OCI-LY7 (cell line): Measurements from ENCODE around the gene COL28A1. TPM values are rescaled to one million over a fixed set of nuclear protein-coding genes. Genes with fewer than 3 reads are reported as not detected.

Experiments
- BruUV-seq: library from RNA; stranded (reverse); fragments of 400-500 nt; replicated peaks from 2 replicates; lab custom pipeline; 2021; lab: Mats Ljungman, UMichigan
- CTCF ChIA-PET: fragments of 300-600 bp; sonication (Branson Sonifier 250); formaldehyde crosslinking; loops from one replicate; lab custom pipeline; 2022; ENCODE audit warnings: antibody characterized with exemption; ENCODE audit not compliant: unreplicated experiment; lab: Charles Lee
- POLR2A ChIA-PET: fragments of 300-600 bp; sonication (Branson Sonifier 250); formaldehyde crosslinking; loops from one replicate; lab custom pipeline; 2022; ENCODE audit warnings: antibody characterized with exemption; lab: Charles Lee
- DNase-seq: peaks from one replicate; pipeline ENCODE4 v3.0.0-alpha.2; 2015; ENCODE audit warnings: low spot score
- H2AFZ ChIP-seq: fragments of 200-600 bp; sonication (generic), shearing (Covaris generic); 2 replicates; pipeline ENCODE4 v1.6.1; 2014; ENCODE audit warnings: mild to moderate bottlenecking, antibody characterized with exemption, low read length, moderate library complexity
- H3K27ac ChIP-seq: fragments of 200-600 bp; sonication (generic); 2 replicates; pipeline ENCODE4 v1.5.1; 2014; ENCODE audit warnings: mixed run types, low read depth, mild to moderate bottlenecking, moderate library complexity, low read length, inconsistent platforms; ENCODE audit not compliant: poor library complexity, severe bottlenecking
- H3K36me3 ChIP-seq: fragments of 200-600 bp; sonication (generic); 2 replicates; pipeline ENCODE4 v1.6.1; 2014; ENCODE audit warnings: mild to moderate bottlenecking, antibody characterized with exemption, low read length, moderate library complexity, mixed read lengths; ENCODE audit not compliant: insufficient read depth
- H3K4me1 ChIP-seq: fragments of 200-600 bp; sonication (generic); 2 replicates; pipeline ENCODE4 v1.5.1; 2014; ENCODE audit warnings: mild to moderate bottlenecking, low read length; ENCODE audit not compliant: insufficient read depth, poor library complexity, severe bottlenecking
- H3K4me2 ChIP-seq: fragments of 200-600 bp; sonication (generic); 2 replicates; pipeline ENCODE4 v1.6.1; 2014; ENCODE audit warnings: mild to moderate bottlenecking, low read length
- H3K4me3 ChIP-seq: fragments of 200-600 bp; sonication (generic); 2 replicates; pipeline ENCODE4 v1.5.1; 2014; ENCODE audit warnings: mild to moderate bottlenecking, low read depth, low read length; ENCODE audit not compliant: poor library complexity, severe bottlenecking
- H3K79me2 ChIP-seq: fragments of 200-600 bp; sonication (generic); 2 replicates; pipeline ENCODE4 v1.6.1; 2016; ENCODE audit warnings: low read depth, mild to moderate bottlenecking, low read length, moderate library complexity, mixed read lengths; ENCODE audit not compliant: insufficient read depth
- H3K9me2 ChIP-seq: fragments of 200-600 bp; sonication (generic); 2 replicates; pipeline ENCODE4 v1.6.1; 2016; ENCODE audit warnings: mild to moderate bottlenecking, low read length, mixed read lengths; ENCODE audit not compliant: insufficient read depth
- H3K9me3 ChIP-seq: fragments of 200-600 bp; sonication (generic); 2 replicates; pipeline ENCODE4 v1.6.1; 2014; ENCODE audit warnings: mild to moderate bottlenecking, mixed run types, low read length, mixed read lengths
- H4K20me1 ChIP-seq: fragments of 200-600 bp; sonication (generic); 2 replicates; pipeline ENCODE4 v1.6.1; 2014; ENCODE audit warnings: mild to moderate bottlenecking, antibody characterized with exemption, low read length, moderate library complexity, mixed read lengths; ENCODE audit not compliant: insufficient read depth
- CTCF ChIP-seq: fragments of 200-600 bp; sonication (generic); conservative IDR thresholded peaks from 2 replicates; pipeline ENCODE4 v1.5.1; 2014; ENCODE audit warnings: mild to moderate bottlenecking, antibody characterized with exemption, low read length, moderate library complexity, mixed read lengths
- EZH2phosphoT487 ChIP-seq: fragments of 200-600 bp; sonication (generic); IDR thresholded peaks from 2 replicates; pipeline ENCODE4 v1.6.1; 2018; ENCODE audit warnings: low read depth, borderline replicate concordance, mild to moderate bottlenecking, mixed run types, antibody characterized with exemption, low read length, moderate library complexity, mixed read lengths
- intact Hi-C: fragments of 100-400 bp; cut with micrococcal nuclease; formaldehyde crosslinking; loops from one replicate; pipeline ENCODE4 v1.10.0; 2022; ENCODE audit not compliant: unreplicated experiment
- total RNA-seq, 2 experiments: library from RNA; depleted of rRNA in 1 of 2; stranded (reverse); fragments of >200 nt in 1 of 2; shearing (Covaris generic) in 1 of 2; gene quantifications; 2 replicates each; pipeline ENCODE4 v1.2.3, GENCODE V29; 2014 to 2022

The COL28A1 gene
- total RNA-seq, 2 experiments from 2014 or later, result not detected

DNA sequence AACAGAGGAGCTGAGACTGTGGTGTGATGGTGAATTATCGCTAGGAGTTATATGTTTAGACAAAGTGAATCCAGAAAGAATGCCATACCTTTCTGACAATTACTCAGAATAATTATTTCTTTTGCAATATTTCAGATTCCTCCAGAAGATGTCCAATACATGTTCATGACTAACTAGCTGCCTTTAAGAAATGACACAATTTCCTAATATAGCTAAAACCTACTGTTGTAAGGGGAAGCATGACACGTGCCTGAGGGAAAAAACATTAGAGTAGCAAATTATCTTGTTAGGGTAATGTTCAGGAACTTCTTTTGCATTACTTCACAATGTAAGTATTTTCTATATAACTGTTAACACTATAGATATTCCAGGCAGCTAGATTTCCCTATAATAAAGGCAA is 150.3 kb downstream of the COL28A1 start:
- no peak for TF ChIP-seq EZH2phosphoT487
- no peak for TF ChIP-seq CTCF
- CTCF ChIA-PET, result no interaction called here
- Histone ChIP-seq H3K4me3 (no peak overlapping the region), H3K4me1 (no peaks in the 10 kb centered on the region), H2AFZ (no peak overlapping the region), H3K9me2 (no peaks in the 10 kb centered on the region), H3K4me2 (no peak overlapping the region), H3K27ac (no peak overlapping the region), H3K79me2 (no peaks in the 10 kb centered on the region), H3K9me3 (no peaks in the 10 kb centered on the region), H4K20me1 (no peaks in the 10 kb centered on the region), H3K36me3 (no peaks in the 10 kb centered on the region)
- BruUV-seq, result no TSS peak
- no peak for DNase-seq
- POLR2A ChIA-PET, result interaction anchor here (1.3 kb wide), 1 partner anchor 113 kb away, joined by 4 read pairs; no protein-coding TSS in a partner anchor
- intact Hi-C loops, result no loop called here

GRCh38 chr7:7384228-7384627 is 151.4 kb downstream of the COL28A1 start:
- intact Hi-C loops, result no loop called here

More at GRCh38 chr7:7384228-7384627, 151.4 kb downstream of the COL28A1 start:
- BruUV-seq, result no TSS peak
- ChIA-PET CTCF (no interaction called here), POLR2A (no interaction called here)
- Histone ChIP-seq H3K9me3 (no peaks in the 10 kb centered on the region), H3K4me1 (no peaks in the 10 kb centered on the region), H3K27ac (no peak overlapping the region), H3K4me3 (no peak overlapping the region), H3K79me2 (no peaks in the 10 kb centered on the region), H3K4me2 (no peak overlapping the region), H2AFZ (no peak overlapping the region), H3K36me3 (no peaks in the 10 kb centered on the region), H3K9me2 (no peaks in the 10 kb centered on the region), H4K20me1 (no peaks in the 10 kb centered on the region)
- TF ChIP-seq EZH2phosphoT487 (no peak), CTCF (no peak)
- no peak for DNase-seq
